Activated naive CD8-positive, alpha-beta T cell treated with anti-CD3 and anti-CD28 coated beads, Interleukin-2, amount 50 U/mL, for 24 hours (primary cell): ENCODE results near the gene KANK4.
A peak's percentile ranks its signal among the peaks of the same experiment; 100 is the strongest.

Experiments
- ATAC-seq: fragments of 150-1000 bp; cut with Tn5 transposase; one replicate; pipeline ENCODE4 v1.10.0; 2021
- DNase-seq: peaks from one replicate; pipeline ENCODE4 v3.0.0; 2021
- H3K27ac Mint-ChIP-seq: one replicate; pipeline ENCODE4 v1.8.0; 2021; ENCODE audit warnings: mild to moderate bottlenecking, mixed read lengths
- H3K27me3 Mint-ChIP-seq: one replicate; pipeline ENCODE4 v1.8.0; 2021; ENCODE audit warnings: mixed read lengths
- H3K36me3 Mint-ChIP-seq: one replicate; pipeline ENCODE4 v1.8.0; 2021; ENCODE audit warnings: low read depth, mixed read lengths
- H3K4me1 Mint-ChIP-seq: one replicate; pipeline ENCODE4 v1.8.0; 2021; ENCODE audit warnings: mixed read lengths
- H3K4me3 Mint-ChIP-seq: one replicate; pipeline ENCODE4 v1.8.0; 2021; ENCODE audit warnings: mild to moderate bottlenecking, moderate library complexity, mixed read lengths
- H3K9me3 Mint-ChIP-seq: one replicate; pipeline ENCODE4 v1.8.0; 2021; ENCODE audit warnings: mixed read lengths

The KANK4 gene

DNA sequence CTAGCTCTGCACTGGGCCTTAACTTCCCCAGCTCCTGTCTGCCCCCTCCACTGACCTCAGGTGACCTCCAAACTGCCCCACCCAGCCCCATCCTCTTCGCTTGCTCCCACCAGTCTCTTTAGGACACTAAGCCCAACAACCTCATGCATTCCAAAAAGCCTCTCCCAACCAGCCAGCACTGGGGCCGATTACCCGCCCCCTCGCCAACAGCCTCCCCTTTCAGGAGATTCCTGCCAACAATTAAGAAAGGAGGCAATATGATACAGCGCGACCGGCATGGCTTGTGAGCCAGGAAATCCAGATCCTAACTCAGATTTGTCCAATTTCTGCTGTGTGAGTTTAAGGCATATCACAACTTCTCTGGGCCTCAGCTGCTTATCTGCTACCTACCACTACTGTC, 14.7 kb downstream of the KANK4 start:
- Mint-ChIP-seq H3K27me3 (no peaks in the 10 kb centered on the region), H3K4me1 (no peaks in the 10 kb centered on the region), H3K27ac (no peak overlapping the region), H3K4me3 (no peak overlapping the region), H3K9me3 (no peaks in the 10 kb centered on the region), H3K36me3 (no peaks in the 10 kb centered on the region)
- ATAC-seq (no peak), DNase-seq (no peak)

DNA sequence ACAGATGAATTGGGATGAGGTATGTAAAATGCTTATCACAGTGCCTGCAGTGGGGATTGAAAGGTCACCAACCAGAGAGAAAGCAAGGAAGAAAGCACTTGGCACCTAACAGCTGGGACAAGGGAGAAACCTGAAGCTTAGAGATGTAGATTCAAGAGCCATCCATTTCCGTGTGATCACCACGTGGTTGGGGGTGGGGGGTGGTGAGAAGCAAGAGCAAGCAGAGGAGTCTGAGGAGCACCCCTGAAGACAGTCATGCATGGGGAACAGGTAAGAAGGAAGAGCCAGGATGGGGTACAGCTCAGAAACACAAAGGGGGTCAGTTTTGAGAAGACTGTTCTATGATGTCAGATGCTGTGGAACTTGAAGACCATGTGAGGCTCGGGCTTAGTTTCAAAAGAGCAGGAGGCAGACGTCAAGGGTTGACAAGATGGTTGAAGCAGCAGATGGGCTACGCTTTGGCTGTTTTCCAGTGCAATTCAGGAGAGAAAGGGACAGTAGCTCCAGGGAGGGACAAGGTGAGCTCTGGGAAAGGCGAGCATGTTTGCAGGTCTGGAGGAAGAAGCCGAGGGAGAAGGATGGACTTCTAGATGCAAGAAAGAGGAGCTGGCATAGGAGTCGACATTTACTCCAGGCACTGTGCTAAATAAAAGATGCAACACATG, 17.4 kb downstream of the KANK4 start:
- Mint-ChIP-seq H3K27ac (no peak overlapping the region), H3K4me1 (no peaks in the 10 kb centered on the region), H3K4me3 (no peak overlapping the region), H3K36me3 (no peaks in the 10 kb centered on the region), H3K27me3 (no peaks in the 10 kb centered on the region), H3K9me3 (no peaks in the 10 kb centered on the region)
- ATAC-seq = no peak
- no peak for DNase-seq

DNA sequence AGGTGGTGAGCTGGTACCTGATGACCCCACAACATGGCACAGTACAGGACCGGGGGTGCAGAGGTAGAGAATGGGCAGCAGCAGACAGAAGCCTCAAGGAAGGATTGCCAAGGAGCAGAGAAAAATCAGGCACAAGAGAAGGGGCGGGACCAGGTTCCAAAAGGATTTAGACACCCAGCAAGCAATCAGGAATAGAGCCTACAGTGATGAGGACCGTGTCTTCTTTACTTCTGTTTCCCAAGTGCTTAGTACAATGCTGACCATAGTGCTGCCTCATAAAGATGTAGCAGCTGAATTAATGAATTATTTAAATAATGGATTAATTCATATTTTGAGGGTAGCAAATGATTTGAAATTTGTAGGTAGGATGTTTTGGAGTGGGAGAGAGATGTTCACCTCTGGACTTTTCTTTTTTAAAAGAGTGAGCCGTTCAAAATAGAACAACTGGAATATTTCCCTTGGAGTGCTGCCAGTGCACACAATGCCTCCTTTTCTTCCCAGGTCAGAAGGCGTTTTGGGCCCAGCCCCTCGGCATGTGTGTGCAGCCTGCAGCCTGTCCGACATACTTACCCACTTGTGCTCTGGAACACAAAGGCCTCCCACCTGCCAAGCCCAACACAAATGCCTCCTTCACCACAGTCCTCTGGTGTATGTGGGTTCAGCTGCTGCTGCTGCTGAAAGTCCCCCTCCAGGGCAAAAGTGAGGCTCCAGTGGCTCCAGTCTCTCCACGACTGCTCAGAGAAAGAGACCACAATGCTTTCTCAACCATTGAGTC, 19.6 kb downstream of the KANK4 start:
- H3K27ac Mint-ChIP-seq = no peak overlapping the region
- no peaks in the 10 kb centered on the region for H3K27me3 Mint-ChIP-seq
- H3K4me3 Mint-ChIP-seq = no peak overlapping the region
- H3K9me3 Mint-ChIP-seq = no peaks in the 10 kb centered on the region
- H3K36me3 Mint-ChIP-seq = no peaks in the 10 kb centered on the region
- no peak for ATAC-seq
- DNase-seq = no peak
- peaks cover 12% of the 10 kb centered on the region for H3K4me1 Mint-ChIP-seq

DNA sequence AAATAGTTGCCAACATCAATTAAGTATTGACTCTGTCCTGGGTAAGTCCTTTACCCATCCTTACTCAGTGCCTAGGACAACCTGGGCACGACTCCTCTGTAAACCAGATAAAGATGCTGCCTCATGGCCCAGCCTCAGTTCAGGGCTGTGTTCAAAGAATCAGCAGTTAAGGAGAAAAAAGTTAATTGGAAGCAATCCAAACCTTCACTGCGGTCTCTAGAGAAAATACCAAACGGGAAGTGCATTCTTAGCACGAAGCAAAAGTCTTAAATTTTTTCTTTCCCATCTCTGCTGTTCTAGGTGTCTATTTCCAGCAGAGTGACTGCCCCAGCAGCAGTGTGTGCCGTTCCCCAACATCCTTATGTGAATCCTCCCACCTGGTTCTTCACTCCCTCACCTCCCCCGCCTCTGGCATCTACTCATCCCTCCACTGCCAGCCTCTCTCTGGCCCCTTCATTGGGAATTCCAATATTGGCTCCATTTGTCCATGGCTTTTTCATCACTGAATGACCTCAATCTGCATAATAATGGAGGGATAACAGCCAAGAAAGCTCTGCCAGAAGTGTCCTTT, 23.2 kb downstream of the KANK4 start:
- Mint-ChIP-seq H3K9me3 (no peaks in the 10 kb centered on the region), H3K27ac (no peak overlapping the region), H3K36me3 (no peaks in the 10 kb centered on the region), H3K4me3 (peak overlapping the region; percentile 28), H3K4me1 (peaks cover 12% of the 10 kb centered on the region), H3K27me3 (no peaks in the 10 kb centered on the region)
- DNase-seq = no peak
- no peak for ATAC-seq

DNA sequence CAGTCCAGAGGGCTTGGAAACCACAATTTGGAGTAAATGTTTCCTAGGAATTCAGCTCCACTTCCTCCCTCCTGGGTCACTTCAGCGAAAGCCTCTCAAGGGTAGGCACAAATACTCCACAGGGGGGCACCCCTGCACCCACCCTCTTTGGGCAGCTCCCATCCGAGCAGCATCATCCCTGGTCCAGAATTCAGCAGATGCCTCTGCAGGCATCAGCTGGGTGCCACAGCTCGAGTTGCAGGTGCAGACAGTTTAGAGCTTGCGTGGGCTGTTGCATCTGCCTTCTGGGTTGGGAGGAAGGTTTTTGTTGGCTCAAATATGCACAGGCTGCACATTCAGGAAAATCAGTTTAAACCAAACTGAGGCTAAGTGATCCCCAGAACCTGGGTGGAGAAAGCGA, 25.0 kb downstream of the KANK4 start:
- ATAC-seq = no peak
- Mint-ChIP-seq H3K4me3 (no peak overlapping the region), H3K36me3 (no peaks in the 10 kb centered on the region), H3K27me3 (no peaks in the 10 kb centered on the region), H3K9me3 (no peaks in the 10 kb centered on the region), H3K4me1 (peaks cover 12% of the 10 kb centered on the region), H3K27ac (no peak overlapping the region)
- DNase-seq = peak; percentile 13

GRCh38 chr1:62288662-62289061, 30.6 kb downstream of the KANK4 start:
- Mint-ChIP-seq H3K27me3 (peaks cover 12% of the 10 kb centered on the region), H3K36me3 (no peaks in the 10 kb centered on the region), H3K9me3 (no peaks in the 10 kb centered on the region), H3K4me3 (no peak overlapping the region), H3K27ac (no peak overlapping the region), H3K4me1 (no peaks in the 10 kb centered on the region)
- DNase-seq (no peak), ATAC-seq (no peak)

DNA sequence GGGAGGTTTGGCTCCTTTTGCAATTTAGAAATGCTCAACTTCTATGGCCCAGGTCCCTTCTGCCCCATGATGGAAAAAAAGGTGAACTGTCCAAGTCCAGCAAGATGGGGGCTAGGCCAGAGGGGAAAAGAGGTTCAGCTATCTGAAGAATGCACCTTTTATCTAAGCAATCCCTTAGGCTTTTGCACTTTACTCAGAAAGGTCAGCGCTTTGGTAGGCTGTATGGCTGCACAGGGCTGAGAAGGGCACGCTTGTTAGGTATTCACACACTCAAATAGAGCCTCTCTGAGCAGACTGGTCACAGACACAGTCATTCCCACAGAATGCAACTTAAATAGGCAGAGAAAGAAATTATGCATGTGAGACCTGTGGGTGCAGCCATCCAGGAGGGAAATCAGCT, 31.0 kb downstream of the KANK4 start:
- peaks cover 12% of the 10 kb centered on the region for H3K27me3 Mint-ChIP-seq

DNA sequence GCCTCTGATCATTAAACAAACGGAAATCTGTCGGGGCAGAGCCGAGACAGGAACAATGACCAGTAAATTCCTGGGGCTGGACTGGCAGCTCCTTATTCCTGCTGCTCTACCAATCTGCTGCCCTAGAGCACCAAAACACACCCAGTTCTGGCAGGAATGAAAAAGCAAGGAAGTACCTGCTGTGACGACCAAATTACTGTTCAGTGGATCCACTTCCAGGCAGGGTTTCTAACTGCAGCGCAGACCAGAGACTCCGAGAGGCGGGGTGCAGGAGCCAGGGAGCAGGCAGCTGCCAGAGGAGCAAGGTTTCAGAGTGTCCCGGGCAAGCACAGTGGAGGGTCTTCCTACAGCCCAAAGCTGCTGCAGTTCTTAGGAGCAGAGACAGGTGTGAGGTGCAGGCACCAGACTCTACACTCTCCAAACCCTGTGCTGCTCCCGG, 32.4 kb downstream of the KANK4 start:
- H3K4me1 Mint-ChIP-seq = no peaks in the 10 kb centered on the region
- no peak for DNase-seq
- peaks cover 12% of the 10 kb centered on the region for H3K27me3 Mint-ChIP-seq
- H3K27ac Mint-ChIP-seq = no peak overlapping the region
- no peaks in the 10 kb centered on the region for H3K36me3 Mint-ChIP-seq
- no peak for ATAC-seq
- no peaks in the 10 kb centered on the region for H3K9me3 Mint-ChIP-seq
- no peak overlapping the region for H3K4me3 Mint-ChIP-seq

More for the DNA sequence above, 31.0 kb downstream of the KANK4 start:
- no peaks in the 10 kb centered on the region for H3K36me3 Mint-ChIP-seq
- H3K9me3 Mint-ChIP-seq = no peaks in the 10 kb centered on the region
- no peak for DNase-seq
- no peak for ATAC-seq
- no peak overlapping the region for H3K4me3 Mint-ChIP-seq
- H3K4me1 Mint-ChIP-seq = no peaks in the 10 kb centered on the region
- H3K27ac Mint-ChIP-seq = no peak overlapping the region

DNA sequence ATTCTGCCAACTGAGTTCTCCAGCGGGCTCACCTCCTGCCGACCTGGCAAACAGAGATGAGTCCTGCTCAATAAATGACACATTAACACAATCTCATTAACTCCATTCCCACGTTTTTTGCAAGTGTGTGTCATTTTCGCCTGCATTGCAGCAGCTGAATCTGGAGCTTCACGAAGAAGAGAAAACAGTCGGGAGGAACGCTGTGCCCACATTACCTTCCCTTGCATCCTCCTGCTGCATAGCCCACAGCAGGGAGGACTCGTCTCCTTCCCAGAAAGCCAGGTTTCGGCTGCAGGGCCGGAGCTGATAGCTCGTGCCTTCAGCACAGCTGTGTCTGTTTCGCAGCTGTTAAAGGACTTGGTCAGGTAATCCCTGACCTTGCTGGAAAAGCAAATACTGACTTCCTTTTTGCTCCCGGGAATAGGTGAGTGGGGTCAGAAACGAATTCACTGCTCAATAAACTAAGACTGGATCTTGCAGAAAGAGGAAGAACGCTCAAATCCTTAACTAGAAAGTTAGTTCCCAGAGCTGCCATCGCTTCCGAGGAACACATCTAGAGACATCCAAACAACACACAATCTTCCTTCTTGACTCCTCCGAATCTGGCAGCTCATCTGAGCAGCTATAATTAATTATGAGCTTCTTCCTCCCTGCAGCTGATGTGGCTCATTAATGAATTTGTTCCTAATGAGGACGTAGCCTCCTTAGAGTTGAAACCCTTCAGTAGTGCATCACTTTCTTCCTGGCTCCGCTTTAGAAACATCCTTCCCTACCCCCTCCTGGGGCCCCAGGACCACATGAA, 33.0 kb downstream of the KANK4 start:
- H3K27me3 Mint-ChIP-seq = peaks cover 12% of the 10 kb centered on the region
- no peak for DNase-seq

GRCh38 chr1:62285440-62285839, 33.8 kb downstream of the KANK4 start:
- ATAC-seq = no peak
- H3K4me3 Mint-ChIP-seq = no peak overlapping the region

More for the DNA sequence above, 33.0 kb downstream of the KANK4 start:
- Mint-ChIP-seq H3K4me1 (no peaks in the 10 kb centered on the region), H3K36me3 (no peaks in the 10 kb centered on the region), H3K27ac (no peak overlapping the region), H3K4me3 (no peak overlapping the region), H3K9me3 (no peaks in the 10 kb centered on the region)
- no peak for ATAC-seq

GRCh38 chr1:62283986-62284385, 35.2 kb downstream of the KANK4 start:
- no peaks in the 10 kb centered on the region for H3K9me3 Mint-ChIP-seq
- no peak overlapping the region for H3K27ac Mint-ChIP-seq
- H3K4me3 Mint-ChIP-seq = no peak overlapping the region
- H3K36me3 Mint-ChIP-seq = no peaks in the 10 kb centered on the region
- ATAC-seq (no peak), DNase-seq (no peak)
- no peaks in the 10 kb centered on the region for H3K4me1 Mint-ChIP-seq
- H3K27me3 Mint-ChIP-seq = peaks cover 17% of the 10 kb centered on the region

More at GRCh38 chr1:62285440-62285839, 33.8 kb downstream of the KANK4 start:
- peaks cover 12% of the 10 kb centered on the region for H3K27me3 Mint-ChIP-seq
- DNase-seq = no peak
- no peaks in the 10 kb centered on the region for H3K36me3 Mint-ChIP-seq
- H3K9me3 Mint-ChIP-seq = no peaks in the 10 kb centered on the region
- H3K27ac Mint-ChIP-seq = no peak overlapping the region
- H3K4me1 Mint-ChIP-seq = no peaks in the 10 kb centered on the region

DNA sequence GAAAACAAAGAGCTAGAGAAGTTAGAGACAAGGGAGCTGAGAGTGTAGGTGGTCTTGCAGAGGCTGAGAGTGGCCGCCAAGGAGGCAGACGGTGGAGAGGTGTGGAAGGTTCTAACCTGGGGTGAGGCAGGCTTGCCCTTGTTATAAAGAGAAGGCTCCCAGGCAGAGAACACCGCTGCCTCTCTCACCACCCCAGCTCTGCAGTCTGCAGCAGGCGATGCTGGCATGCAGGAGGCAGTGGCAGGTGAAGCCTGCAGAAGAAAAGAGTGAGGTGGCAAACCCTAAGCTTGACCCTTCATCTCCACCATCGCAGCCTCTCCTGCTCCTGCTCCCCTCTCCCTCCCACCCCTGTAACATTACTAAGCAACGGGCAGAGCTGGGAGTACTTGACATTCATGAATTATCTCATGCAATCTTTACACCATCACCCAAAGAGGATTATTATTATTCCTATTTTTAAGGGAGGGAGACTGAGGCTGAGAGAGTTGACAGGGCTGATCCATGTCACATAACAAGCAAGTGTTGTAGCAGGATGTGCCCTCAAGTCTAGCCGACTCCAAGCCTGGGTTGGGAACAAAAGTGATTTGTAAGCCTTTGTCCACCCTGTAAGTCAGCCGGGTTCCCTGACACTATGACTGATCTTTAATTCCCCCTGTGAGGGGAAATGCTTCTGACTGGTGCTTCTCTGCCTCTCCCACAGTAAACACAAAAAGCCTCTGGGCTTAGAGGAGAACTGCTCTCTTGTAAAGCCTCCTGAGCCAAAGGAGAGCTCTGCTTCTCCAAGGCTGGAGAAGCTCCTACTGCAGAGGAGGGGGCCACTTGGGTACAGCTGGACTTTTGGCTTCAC, 36.1 kb downstream of the KANK4 start:
- H3K36me3 Mint-ChIP-seq = no peaks in the 10 kb centered on the region
- no peaks in the 10 kb centered on the region for H3K9me3 Mint-ChIP-seq
- no peak overlapping the region for H3K27ac Mint-ChIP-seq
- H3K27me3 Mint-ChIP-seq = peaks cover 17% of the 10 kb centered on the region
- no peaks in the 10 kb centered on the region for H3K4me1 Mint-ChIP-seq
- ATAC-seq = no peak
- no peak overlapping the region for H3K4me3 Mint-ChIP-seq
- no peak for DNase-seq

GRCh38 chr1:62281922-62282555, 37.2 kb downstream of the KANK4 start:
- DNase-seq = no peak
- no peak overlapping the region for H3K4me3 Mint-ChIP-seq
- no peak overlapping the region for H3K27ac Mint-ChIP-seq
- peaks cover 3% of the 10 kb centered on the region for H3K9me3 Mint-ChIP-seq
- H3K36me3 Mint-ChIP-seq = no peaks in the 10 kb centered on the region
- peaks cover 17% of the 10 kb centered on the region for H3K27me3 Mint-ChIP-seq
- ATAC-seq = no peak
- H3K4me1 Mint-ChIP-seq = no peaks in the 10 kb centered on the region
